Measurements from ENCODE around the gene DGKI.

GRCh38 chr7:137886746-137887145 is 40.0 kb upstream of the DGKI start:
- TF ChIP-seq CTCF (conservative IDR thresholded peaks at IDR 0.05; ENCODE audit: low read length) (no peak), EZH2phosphoT487 (IDR thresholded peaks at IDR 0.05; ENCODE audit: borderline replicate concordance, low read depth, low read length) (no peak)
